K562 (cell line): ENCODE measurements around the gene NCOA1. TPM values are rescaled to one million over a fixed set of nuclear protein-coding genes. Genes with fewer than 3 reads are reported as not detected.

Experiments used
- CBFB ChIP-seq: sonication (generic); formaldehyde crosslinking; IDR thresholded peaks from 2 replicates; pipeline ENCODE4 v1.4.0; 2020; ENCODE audit warnings: mild to moderate bottlenecking, missing genetic modification reagents
- CEBPG ChIP-seq, 3 experiments: fragments of 200-800 bp in 1 of 3; sonication (Bioruptor generic) in 1 of 3; sonication (generic) in 1 of 3; formaldehyde crosslinking in 1 of 3; IDR thresholded peaks in 2 of 3; conservative IDR thresholded peaks in 1 of 3; 2 replicates each; pipeline versions ENCODE4 v1.6.1 to v1.8.0; 2016 to 2022; ENCODE audit warnings: missing compliant biosample characterization in 2 of 3, missing genetic modification characterization in 2 of 3, mild to moderate bottlenecking in 1 of 3, missing genetic modification reagents in 1 of 3
- CXXC5 ChIP-seq: fragments of 250-450 bp; sonication (Bioruptor Pico); IDR thresholded peaks from 2 replicates; pipeline ENCODE4 v1.8.0; 2022; ENCODE audit warnings: inconsistent platforms, mild to moderate bottlenecking, moderate library complexity
- ELF2 ChIP-seq: fragments of 250-450 bp; sonication (Bioruptor Pico); IDR thresholded peaks from 2 replicates; pipeline ENCODE4 v1.5.0; 2021; ENCODE audit warnings: mild to moderate bottlenecking
- EP300 ChIP-seq: IDR thresholded peaks from 2 replicates; pipeline ENCODE4 v1.6.1; 2012; ENCODE audit warnings: low read length, improper control_type of control experiment
- HNRNPH1 ChIP-seq: fragments of 200-400 bp; formaldehyde crosslinking; optimal IDR thresholded peaks from 2 replicates; pipeline ENCODE3; 2017; ENCODE audit warnings: low read depth, mild to moderate bottlenecking, low read length, moderate library complexity
- MAZ ChIP-seq, 2 experiments: fragments of 450-650 bp in 1 of 2; sonication (generic) in 1 of 2; formaldehyde crosslinking; IDR thresholded peaks in 1 of 2; conservative IDR thresholded peaks in 1 of 2; 2 replicates each; pipeline versions ENCODE4 v1.4.0 to v1.5.0; 2020; ENCODE audit warnings: mild to moderate bottlenecking in 1 of 2, missing genetic modification reagents in 1 of 2
- MIER1 ChIP-seq: fragments of 450-650 bp; IDR thresholded peaks from 2 replicates; pipeline ENCODE4 v1.6.1; 2016; ENCODE audit warnings: antibody characterized with exemption, mild to moderate bottlenecking, low read depth
- MYNN ChIP-seq, 2 experiments: sonication (generic); formaldehyde crosslinking in 1 of 2; IDR thresholded peaks; 2 replicates each; pipeline versions ENCODE4 v1.5.0 to v1.6.1; 2016 to 2020; ENCODE audit warnings: antibody characterized with exemption in 1 of 2, missing genetic modification reagents in 1 of 2
- NFIC ChIP-seq: fragments of 450-650 bp; IDR thresholded peaks from 2 replicates; pipeline ENCODE4 v1.6.1; 2017; ENCODE audit warnings: mild to moderate bottlenecking, inconsistent platforms
- OTX1 ChIP-seq: fragments of 450-650 bp; formaldehyde crosslinking; IDR thresholded peaks from 2 replicates; pipeline ENCODE4 v1.4.0; 2022; ENCODE audit warnings: mild to moderate bottlenecking
- PHB2 ChIP-seq: fragments of 450-650 bp; IDR thresholded peaks from 2 replicates; pipeline ENCODE4 v1.6.1; 2017; ENCODE audit warnings: low read depth
- PPARD ChIP-seq: fragments of 250-450 bp; sonication (Bioruptor Pico); IDR thresholded peaks from 2 replicates; pipeline ENCODE4 v1.8.0; 2022; ENCODE audit warnings: inconsistent platforms, mild to moderate bottlenecking, moderate library complexity
- REST ChIP-seq, 2 experiments: fragments of 450-650 bp; formaldehyde crosslinking in 1 of 2; IDR thresholded peaks; 2 replicates each; pipeline versions ENCODE4 v1.4.0 to v1.6.1; 2014 to 2020; ENCODE audit warnings: mild to moderate bottlenecking in 2 of 2, borderline replicate concordance in 1 of 2, low read depth in 1 of 2
- SMAD4 ChIP-seq: fragments of 250-450 bp; sonication (Bioruptor Pico); conservative IDR thresholded peaks from 2 replicates; pipeline ENCODE4 v1.8.0; 2021; ENCODE audit warnings: inconsistent platforms, mild to moderate bottlenecking, moderate library complexity
- ZC3H11A ChIP-seq: IDR thresholded peaks from 2 replicates; pipeline ENCODE4 v1.6.1; 2012; ENCODE audit warnings: low read depth, low read length, improper control_type of control experiment
- ZC3H4 ChIP-seq: sonication (generic); formaldehyde crosslinking; IDR thresholded peaks from 2 replicates; pipeline ENCODE4 v1.9.0; 2021; ENCODE audit warnings: missing genetic modification reagents, borderline replicate concordance
- ZNF175 ChIP-seq: fragments of 200-800 bp; sonication (Bioruptor generic); IDR thresholded peaks from 2 replicates; pipeline ENCODE4 v1.6.1; 2016; ENCODE audit warnings: low read depth, mild to moderate bottlenecking, missing genetic modification characterization, missing compliant biosample characterization
- ZNF277 ChIP-seq: fragments of 250-450 bp; sonication (Bioruptor Pico); IDR thresholded peaks from 2 replicates; pipeline ENCODE4 v1.8.0; 2022; ENCODE audit warnings: inconsistent platforms, mild to moderate bottlenecking, moderate library complexity, borderline replicate concordance
- ZNF589 ChIP-seq: fragments of 200-800 bp; sonication (Bioruptor generic); IDR thresholded peaks from 2 replicates; pipeline ENCODE4 v1.6.1; 2016; ENCODE audit warnings: low read depth, missing genetic modification characterization, missing compliant biosample characterization
- polyA plus RNA-seq, 8 experiments: library from polyadenylated mRNA; depleted of rRNA in 4 of 8; stranded (reverse) in 5 of 8; unstranded in 3 of 8; fragments of >200 nt; fragmentation: Nextera tagmentation in 2 of 8; fragmentation: Illumina TruSeq in 1 of 8; extraction: Ambion mirVana in 2 of 8; extraction: Trizol in 1 of 8; gene quantifications; 2 replicates each; pipeline versions ENCODE4 v1.2.1 to v1.2.3, GENCODE V29; 2011 to 2014; ENCODE audit warnings: inconsistent platforms in 1 of 8, missing spikeins in 1 of 8
- total RNA-seq, 7 experiments: library from RNA; depleted of rRNA in 6 of 7; stranded (reverse); fragments of >200 nt in 6 of 7; fragmentation: Illumina TruSeq in 2 of 7; extraction: Trizol in 2 of 7; gene quantifications; 2 replicates each; pipeline versions ENCODE4 v1.2.1 to v1.2.3, GENCODE V29; 2011 to 2021; ENCODE audit warnings: low replicate concordance in 1 of 7

Gene NCOA1
- total and polyA plus RNA-seq, 9 of the 15 experiments (the other 6 are each of a cell fraction or from before 2014, with no cell fraction given), result 4.9 to 25.7 (median 17.0) TPM

- 0 out of 2 replicates have a peak, but pooled peaks have one; percentile 78 for TF ChIP-seq SMAD4 (CRISPR knock-in tag)
- no peak for TF ChIP-seq ZC3H11A
- no peak for TF ChIP-seq ZNF277 (CRISPR knock-in tag)
- no peak for TF ChIP-seq MYNN (IDR thresholded peaks at IDR 0.05)
- TF ChIP-seq MYNN (CRISPR knock-in tag; IDR thresholded peaks at IDR 0.05), result no peak
- TF ChIP-seq PPARD (CRISPR knock-in tag), result no peak
- no peak for TF ChIP-seq REST (IDR thresholded peaks at IDR 0.05; ENCODE audit: borderline replicate concordance)
- no peak for TF ChIP-seq REST (CRISPR knock-in tag; IDR thresholded peaks at IDR 0.05; ENCODE audit: low read depth)
- no peak for TF ChIP-seq EP300
- TF ChIP-seq PHB2, result no peak
- peak; percentile 15; the same call in 1 of the 2 replicates for TF ChIP-seq ZNF175 (CRISPR knock-in tag)
- peak; percentile 36; the same call in 1 of the 2 replicates for TF ChIP-seq CXXC5 (CRISPR knock-in tag)
- TF ChIP-seq MIER1, result no peak
- TF ChIP-seq CEBPG (CRISPR knock-in tag; IDR thresholded peaks at IDR 0.05), result no peak
- TF ChIP-seq CEBPG (tag; conservative IDR thresholded peaks at IDR 0.05 in 1 of 2, IDR thresholded peaks at IDR 0.05 in 1 of 2), result no peak; a peak in 1 of 4 replicates
- no peak for TF ChIP-seq HNRNPH1
- 0 out of 2 replicates have a peak, but pooled peaks have one; percentile 37 for TF ChIP-seq ZNF589 (CRISPR knock-in tag)
- no peak for TF ChIP-seq CBFB
- 0 out of 2 replicates have a peak, but pooled peaks have one; percentile 11 for TF ChIP-seq ELF2 (CRISPR knock-in tag)
- TF ChIP-seq ZC3H4 (CRISPR knock-in tag), result no peak
- no peak for TF ChIP-seq NFIC
- TF ChIP-seq MAZ (CRISPR knock-in tag; conservative IDR thresholded peaks at IDR 0.05 in 1 of 2, IDR thresholded peaks at IDR 0.05 in 1 of 2), result no peak; a peak in 1 of 4 replicates
- no peak for TF ChIP-seq OTX1 (CRISPR knock-in tag)
Measured at GRCh38 chr2:24482972-24483300, 8.1 kb upstream of the NCOA1 start (continued).
